GM19468 (cell line): Measurements from ENCODE around the gene ST8SIA4.

Source experiments
- ATAC-seq: cut with Tn5 transposase; IDR thresholded peaks from one replicate; pipeline ENCODE4 v1.9.1; 2021; ENCODE audit warnings: mild to moderate bottlenecking, moderate library complexity, moderate number of reproducible peaks; ENCODE audit not compliant: unreplicated experiment; ENCODE audit errors: extremely low read depth

ST8SIA4 gene

GRCh38 chr5:100872408-100873190 lies 30.5 kb downstream of the ST8SIA4 start:
- no peak for ATAC-seq

GRCh38 chr5:100867039-100867562 lies 36.0 kb downstream of the ST8SIA4 start:
- no peak for ATAC-seq

- no peak for ATAC-seq
Measured at GRCh38 chr5:100864931-100865330, 38.2 kb downstream of the ST8SIA4 start.

GRCh38 chr5:100863739-100864138 lies 39.3 kb downstream of the ST8SIA4 start:
- ATAC-seq, result no peak

DNA sequence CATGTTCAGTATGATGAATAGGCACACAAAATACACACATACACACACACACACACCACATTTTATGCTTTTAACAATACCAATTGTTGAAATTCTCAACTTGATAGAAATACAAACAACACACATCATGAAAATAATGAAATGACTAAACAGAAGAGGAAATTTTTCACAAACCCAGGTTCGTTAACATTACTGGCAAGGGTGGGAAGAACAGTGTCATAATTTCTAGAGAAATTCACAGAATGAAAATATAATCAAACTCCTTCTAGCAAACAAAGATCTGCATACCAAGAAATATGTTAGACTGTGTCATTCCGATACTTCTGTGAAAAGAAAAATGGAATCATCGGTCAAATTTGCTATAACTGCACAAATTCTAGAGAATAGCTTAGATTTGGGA lies 41.9 kb downstream of the ST8SIA4 start:
- no peak for ATAC-seq

GRCh38 chr5:100860407-100860806 lies 42.7 kb downstream of the ST8SIA4 start:
- peak; percentile 52 for ATAC-seq

DNA sequence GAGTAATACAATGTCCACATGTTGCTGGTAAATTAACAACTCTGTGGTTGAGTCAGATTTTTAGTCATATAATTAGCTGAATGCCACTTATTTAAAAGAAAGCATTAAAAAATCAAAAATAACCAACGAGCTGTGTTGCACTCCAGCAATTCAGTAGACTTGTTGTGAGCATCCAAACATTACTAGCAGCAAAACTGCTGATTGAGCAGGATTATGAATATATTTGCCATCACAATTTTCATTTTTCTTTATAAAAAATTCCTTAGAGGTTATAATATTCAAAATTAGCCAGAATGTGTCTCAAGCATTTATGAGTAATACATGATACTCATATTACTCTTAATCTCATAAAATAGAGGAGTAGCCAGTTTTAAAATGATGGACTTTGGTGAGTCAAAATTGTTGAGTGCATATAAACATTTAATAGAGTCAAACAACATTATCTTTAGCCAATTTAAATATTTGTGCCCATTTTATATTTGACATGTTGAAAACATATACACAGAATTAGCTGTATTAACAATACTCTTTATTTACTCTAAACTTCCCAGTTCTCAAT lies 44.0 kb downstream of the ST8SIA4 start:
- ATAC-seq, result no peak

DNA sequence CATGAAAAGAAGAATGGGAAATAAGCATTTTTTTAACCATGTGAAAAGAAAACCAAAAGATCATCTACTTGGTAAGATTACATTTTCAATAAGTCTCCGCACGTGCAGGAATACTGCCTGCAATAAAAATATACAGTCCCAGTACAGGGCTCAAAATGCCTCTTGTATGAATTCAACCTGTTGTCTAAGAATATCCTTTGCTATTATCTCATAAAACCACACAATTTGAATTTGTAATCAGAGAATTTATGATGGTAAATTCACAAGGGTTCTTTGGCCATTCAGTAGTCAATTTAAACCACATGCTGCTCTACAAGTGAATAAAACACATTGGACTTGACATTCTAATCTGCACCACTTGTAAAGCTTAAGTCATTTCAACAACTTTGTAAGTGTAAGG lies 46.6 kb downstream of the ST8SIA4 start:
- no peak for ATAC-seq

DNA sequence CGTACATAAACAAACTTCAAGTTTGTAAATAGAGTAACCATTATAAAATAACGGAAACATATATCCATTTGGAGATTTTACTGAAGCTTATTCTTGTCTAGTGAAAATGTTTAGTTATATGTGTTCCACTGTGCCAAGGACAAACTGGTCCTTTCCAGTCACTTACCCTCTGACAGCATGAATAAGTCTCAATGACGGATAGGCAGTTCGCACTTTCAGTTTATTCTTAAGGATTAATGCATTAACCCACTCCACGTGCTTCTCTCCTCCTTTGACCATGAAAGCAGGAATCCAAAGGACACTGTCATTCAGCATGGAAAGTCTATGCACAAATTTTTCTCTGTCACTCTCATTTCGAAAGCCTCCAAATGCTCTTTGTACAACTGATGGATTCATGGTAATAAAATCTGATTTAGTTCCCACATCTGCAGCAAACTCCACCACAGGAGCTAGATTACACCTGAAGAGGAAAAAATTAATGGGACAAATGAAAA lies 47.1 kb downstream of the ST8SIA4 start:
- ATAC-seq, result no peak

DNA sequence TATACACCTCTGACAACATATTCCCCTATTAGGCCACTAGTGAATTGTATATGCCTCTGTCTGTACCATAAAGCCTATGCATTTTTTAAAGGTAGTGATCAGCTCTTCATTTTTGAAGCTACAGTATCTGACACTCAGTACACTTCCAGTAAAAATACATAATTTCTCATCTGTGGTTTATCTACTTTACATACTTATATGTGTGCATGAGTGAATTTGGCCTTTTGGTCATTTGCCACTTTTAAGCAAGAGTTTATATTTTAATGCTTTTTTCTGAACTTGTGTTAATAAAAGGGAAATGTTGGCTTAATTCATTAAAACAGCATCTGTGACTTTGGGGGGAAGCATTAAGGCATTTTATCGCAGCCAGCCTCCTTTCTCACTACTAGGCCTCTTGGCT lies 47.8 kb downstream of the ST8SIA4 start:
- ATAC-seq, result no peak

- ATAC-seq, result no peak
Measured at GRCh38 chr5:100854591-100854990, 48.5 kb downstream of the ST8SIA4 start.

GRCh38 chr5:100853582-100853981 lies 49.5 kb downstream of the ST8SIA4 start:
- ATAC-seq, result no peak

GRCh38 chr5:100852988-100853449 lies 50.1 kb downstream of the ST8SIA4 start:
- ATAC-seq, result peak; percentile 90

DNA sequence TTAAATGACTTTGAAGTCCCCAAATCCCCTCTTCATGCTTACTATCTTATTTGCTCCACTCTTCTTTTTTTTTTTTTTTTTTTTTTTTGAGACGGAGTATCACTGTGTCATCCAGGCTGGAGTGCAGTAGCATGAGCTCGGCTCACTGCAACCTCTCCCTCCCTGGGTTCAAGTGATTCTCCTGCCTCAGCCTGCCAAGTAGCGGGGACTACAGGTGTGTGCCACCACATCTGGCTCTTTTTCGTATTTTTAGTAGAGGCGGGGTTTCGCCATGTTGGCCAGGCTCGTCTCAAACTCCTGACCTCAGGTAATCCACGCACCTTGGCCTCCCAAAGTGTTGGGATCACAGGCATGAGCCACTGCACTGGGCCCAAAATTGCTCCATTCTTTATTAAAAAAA lies 51.0 kb downstream of the ST8SIA4 start:
- no peak for ATAC-seq

DNA sequence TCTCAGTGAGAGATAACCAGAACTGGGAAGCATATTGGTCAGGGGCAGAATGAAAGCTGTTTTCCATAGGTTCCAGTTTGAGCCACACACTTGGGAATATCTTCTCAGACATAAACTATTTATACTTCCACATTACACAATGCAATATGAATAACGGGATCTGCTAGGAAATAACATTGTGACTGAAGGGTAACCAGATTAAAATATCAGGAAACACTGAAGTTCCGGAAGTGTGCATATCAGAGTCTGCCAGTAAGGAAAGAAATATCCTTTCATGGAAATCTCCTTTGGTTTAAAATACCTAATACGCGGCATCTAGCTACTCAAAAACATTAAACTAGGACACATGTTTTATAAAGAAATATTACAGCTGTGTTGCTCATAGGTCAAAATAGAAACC lies 56.3 kb downstream of the ST8SIA4 start:
- no peak for ATAC-seq

DNA sequence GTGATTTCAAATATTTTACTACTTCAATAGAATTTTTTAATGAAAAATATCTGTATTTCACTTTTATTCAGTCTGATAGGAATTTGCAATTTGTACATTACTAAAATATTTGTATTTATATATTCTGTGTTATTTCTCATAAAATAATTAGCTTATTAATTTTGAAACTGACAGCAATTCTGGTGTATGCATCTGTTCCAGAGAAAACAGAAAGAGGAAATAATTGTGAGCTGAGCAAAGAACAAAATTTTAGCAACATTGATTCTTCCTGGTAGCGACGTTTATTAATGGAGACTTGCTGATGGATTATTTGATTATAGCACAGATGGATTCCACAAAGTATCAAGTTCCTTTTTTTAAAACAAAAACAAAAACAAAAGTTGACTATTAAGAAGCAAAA lies 61.0 kb downstream of the ST8SIA4 start:
- no peak for ATAC-seq

- ATAC-seq, result no peak
Measured at GRCh38 chr5:100841358-100842076, 61.6 kb downstream of the ST8SIA4 start.

DNA sequence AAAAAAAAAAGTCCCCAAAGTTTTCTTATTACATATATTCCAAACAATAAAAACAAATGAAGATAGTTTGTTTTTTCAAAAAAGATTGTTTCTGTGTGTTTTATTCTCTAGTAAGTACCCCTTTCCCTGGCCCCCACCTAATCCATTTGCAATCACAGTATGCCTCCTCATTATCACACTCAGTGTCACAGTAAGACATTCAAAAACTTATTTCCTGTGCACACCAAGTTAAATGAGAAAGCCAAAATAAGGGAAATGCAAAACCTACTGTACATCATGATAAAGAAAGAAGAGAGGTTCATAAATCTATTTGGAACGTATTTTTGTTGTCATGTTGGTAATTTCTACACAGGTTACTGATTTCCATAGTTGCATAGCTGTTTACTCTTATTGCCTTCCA lies 62.3 kb downstream of the ST8SIA4 start:
- no peak for ATAC-seq

DNA sequence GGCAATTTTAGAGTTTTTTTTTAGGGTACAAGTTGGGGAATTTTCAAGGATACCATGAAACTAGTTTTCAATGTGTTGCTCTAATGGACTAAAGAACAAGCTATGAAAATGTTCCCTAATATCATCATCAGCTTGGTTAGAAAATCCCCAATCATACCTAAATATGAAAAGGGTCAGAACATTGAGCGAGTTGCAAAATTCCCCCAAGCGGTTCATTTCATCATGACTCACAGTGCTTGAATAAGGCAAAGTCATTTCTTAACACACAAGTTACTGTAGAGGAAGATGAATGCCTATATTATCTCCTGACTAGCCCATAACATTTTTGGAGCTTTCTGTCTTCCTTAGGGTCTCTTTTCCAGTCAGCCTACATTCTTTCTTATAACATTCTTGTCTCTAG lies 62.7 kb downstream of the ST8SIA4 start:
- no peak for ATAC-seq

GRCh38 chr5:100838048-100838473 lies 65.0 kb downstream of the ST8SIA4 start:
- no peak for ATAC-seq

DNA sequence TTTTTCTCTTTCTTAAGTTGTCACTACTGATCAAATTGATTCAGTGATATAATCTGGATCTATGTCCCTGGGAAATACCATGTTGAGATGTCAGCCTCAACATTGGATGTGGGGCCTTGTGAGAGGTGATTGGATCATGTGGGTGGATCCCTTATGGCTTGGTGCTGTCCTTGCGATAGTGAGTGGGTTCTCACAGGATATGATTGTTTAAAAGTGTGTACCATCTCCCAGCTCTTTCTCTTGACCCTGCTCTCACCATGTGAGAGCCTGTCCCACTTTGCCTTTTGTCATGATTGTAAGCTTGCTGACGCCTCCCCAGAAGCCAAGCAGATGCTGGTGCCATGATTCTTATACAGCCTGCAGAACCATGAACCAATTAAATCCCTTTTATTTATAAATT lies 68.6 kb downstream of the ST8SIA4 start:
- no peak for ATAC-seq
